GM12874 (cell line): ENCODE results near the gene KRTAP4-4.

ENCODE experiments used
- TF ChIP-seq, protein P1 (sequence below): IDR thresholded peaks from 2 replicates; pipeline ENCODE4 v1.5.1; 2011; ENCODE audit warnings: low read depth, mild to moderate bottlenecking, control low read depth, low read length, moderate library complexity; ENCODE audit not compliant: insufficient read depth

Gene KRTAP4-4

DNA sequence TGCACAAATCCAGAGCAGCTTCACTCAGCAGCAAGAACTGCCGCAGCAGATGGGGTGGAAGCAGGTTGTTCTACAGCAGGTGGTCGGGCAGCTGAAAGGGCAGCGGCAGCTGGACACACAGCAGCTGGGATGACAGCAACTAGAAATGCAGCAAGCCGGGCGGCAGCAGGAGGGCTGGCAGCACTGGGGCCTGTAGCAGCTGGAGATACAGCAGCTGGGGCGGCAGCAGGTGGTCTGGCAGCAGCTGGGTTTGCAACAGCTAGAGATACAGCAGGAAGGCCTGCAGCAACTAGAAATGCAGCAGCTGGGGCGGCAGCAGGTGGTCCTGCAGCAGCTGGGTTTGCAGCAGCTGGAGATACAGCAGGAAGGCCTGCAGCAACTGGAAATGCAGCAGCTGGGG lies 7.0 kb upstream of the KRTAP4-4 start:
- TF ChIP-seq, protein P1, sequence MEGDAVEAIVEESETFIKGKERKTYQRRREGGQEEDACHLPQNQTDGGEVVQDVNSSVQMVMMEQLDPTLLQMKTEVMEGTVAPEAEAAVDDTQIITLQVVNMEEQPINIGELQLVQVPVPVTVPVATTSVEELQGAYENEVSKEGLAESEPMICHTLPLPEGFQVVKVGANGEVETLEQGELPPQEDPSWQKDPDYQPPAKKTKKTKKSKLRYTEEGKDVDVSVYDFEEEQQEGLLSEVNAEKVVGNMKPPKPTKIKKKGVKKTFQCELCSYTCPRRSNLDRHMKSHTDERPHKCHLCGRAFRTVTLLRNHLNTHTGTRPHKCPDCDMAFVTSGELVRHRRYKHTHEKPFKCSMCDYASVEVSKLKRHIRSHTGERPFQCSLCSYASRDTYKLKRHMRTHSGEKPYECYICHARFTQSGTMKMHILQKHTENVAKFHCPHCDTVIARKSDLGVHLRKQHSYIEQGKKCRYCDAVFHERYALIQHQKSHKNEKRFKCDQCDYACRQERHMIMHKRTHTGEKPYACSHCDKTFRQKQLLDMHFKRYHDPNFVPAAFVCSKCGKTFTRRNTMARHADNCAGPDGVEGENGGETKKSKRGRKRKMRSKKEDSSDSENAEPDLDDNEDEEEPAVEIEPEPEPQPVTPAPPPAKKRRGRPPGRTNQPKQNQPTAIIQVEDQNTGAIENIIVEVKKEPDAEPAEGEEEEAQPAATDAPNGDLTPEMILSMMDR: no peak

DNA sequence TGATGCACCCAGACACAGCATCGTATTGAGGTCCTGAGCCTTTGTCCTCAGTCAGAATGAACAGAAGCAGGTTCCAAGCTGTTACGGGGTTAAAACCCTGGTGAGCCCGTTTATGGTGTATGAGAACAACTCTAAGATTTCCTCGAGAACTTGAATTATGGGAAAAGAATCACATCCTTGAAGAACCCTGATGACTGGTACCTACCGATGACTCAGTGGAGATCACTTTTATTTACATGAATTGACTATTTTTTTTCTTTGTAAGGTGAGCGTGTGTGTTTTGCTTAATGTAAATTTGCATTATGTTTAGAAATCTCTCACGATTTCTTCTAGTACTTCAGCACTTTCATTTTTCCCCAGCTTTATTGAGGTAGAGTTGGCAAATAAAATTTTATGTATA lies 3.3 kb upstream of the KRTAP4-4 start:
- TF ChIP-seq, protein P1: no peak

DNA sequence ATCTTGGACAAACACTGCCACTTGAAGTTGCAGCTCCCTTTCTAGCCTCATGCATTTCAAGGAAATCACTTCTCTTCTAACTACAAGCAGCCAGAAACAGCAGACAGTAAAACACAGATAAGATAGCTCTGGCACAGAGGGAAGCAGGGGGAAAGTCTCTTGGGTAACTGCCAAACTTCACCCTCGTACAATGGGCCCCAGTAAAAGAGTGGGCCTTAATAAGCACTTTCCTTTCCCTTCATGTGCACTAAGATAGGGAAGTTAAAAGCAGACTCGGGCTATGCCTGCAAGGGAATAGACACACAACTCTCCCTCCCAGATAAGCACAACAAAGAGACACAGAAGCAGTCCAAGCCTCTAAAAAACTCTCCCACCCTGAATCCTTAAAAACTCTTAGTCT lies 6.7 kb downstream of the KRTAP4-4 start:
- TF ChIP-seq, protein P1: no peak

DNA sequence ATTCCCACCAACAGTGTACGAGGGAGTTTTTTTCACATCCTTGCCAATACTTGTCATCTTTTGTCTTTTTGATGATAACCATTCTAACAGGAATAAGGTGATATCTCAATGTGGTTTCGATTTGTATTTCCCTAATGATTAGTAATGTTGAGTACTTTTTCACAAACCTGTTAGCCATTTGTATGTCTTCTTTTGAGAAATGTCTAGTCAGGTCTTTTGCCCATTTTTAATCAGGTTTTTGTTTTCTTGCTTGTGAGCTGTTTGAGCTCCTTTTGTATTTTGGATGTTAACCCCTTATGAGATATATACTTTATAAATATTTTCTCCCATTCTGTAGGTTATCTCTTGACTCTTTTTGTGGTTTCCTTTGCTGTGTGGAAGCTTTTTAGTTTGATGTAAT lies 9.0 kb downstream of the KRTAP4-4 start:
- TF ChIP-seq, protein P1: no peak

DNA sequence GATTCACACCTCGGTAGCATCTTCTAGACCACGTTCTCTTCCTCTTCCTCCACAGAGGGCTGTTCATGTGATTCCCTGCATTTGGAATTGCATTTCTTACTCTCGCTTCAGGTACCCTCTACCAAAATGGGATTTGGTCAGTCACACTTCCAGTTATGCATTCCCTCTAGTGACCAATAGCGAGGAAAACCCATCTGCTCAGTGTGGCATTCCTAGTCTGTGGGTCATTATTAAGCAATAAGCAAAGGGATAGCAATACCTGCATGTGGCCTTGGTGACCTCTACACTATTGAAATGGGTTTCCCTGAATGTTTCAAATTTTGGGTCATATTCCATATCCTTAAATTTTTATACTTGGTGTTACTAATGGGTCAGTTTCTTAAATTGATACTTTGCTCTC lies 10.5 kb downstream of the KRTAP4-4 start:
- TF ChIP-seq, protein P1: no peak

DNA sequence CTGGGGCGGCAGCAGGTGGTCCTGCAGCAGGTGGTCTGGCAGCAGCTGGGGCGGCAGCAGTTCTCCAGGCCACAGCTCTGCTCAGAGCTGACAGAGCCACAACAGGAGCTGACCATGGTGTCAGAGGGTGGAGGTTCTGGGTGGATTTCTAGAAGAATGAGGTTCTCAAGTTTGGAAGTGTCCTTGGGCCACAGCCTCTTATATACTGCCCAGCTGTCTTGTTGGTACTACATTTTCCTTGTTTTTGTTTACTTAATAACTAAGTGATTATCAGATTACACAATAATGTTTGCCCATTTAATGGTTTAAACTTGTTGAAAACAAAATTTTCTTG lies 10.9 kb downstream of the KRTAP4-4 start, which contains the start of gene KRTAP4-5:
Gene KRTAP4-5, minus strand, starts transcription at position 174 of the 334 bp plus-strand sequence. Its CDS starts 58 bp downstream, at position 116.
- TF ChIP-seq, protein P1: no peak

DNA sequence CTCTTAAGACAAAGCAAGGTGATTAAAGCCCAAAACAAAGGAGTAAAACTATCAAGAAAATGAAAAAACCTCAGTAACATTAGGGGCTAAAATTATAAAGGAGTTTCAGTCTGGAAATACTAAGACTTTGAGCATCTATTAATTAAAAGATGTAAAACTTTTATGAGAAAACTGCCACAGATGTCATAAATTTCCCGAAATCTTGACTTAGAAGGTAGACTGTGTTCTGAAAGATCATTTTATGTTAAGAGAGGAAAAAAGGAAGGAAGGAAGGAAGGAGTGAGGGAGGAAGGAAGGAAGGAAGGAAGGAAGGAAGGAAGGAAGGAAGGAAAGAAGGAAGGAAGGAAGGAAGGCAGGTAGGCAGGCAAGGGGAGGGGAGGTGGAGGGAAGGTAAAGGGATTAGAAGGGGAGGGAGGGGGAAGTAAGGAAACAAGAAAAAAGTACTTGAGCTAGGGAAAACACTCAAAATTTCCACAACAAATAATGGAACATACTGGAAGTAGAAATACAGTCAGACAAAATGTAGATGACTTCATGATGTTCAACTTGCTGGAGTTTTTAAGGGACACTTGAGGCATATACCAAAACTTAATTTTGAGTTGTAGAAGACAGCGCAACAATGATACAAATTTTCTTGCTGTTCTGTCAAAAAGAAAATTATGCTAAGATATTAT lies 12.9 kb downstream of the KRTAP4-4 start:
- TF ChIP-seq, protein P1: no peak
